Upper lobe of left lung (tissue), 4 donors: ENCODE data around the gene RASSF4.

Experiments used
- EP300 ChIP-seq, 4 donors: sonication (generic); formaldehyde crosslinking; IDR thresholded peaks; one replicate each; pipeline ENCODE4 v1.5.1; 2017; ENCODE audit warnings: antibody characterized with exemption in 4 of 4, control low read depth in 2 of 4
- POLR2A ChIP-seq, 4 donors: fragments of 450-650 bp; IDR thresholded peaks; one replicate each; pipeline ENCODE4 v1.5.1; 2016 to 2017; ENCODE audit warnings: antibody characterized with exemption in 4 of 4, mild to moderate bottlenecking in 2 of 4
- TF ChIP-seq, protein P1 (sequence below), 6 experiments: fragments of 450-650 bp in 4 of 6; fragments of 200-600 bp in 2 of 6; sonication (generic) in 2 of 6; IDR thresholded peaks; one replicate each; pipeline ENCODE4 v1.5.1; 2016 to 2019; ENCODE audit warnings: antibody characterized with exemption in 6 of 6

GRCh38 chr10:44995581-44995913 is 35.9 kb downstream of the RASSF4 start:
- no peak for TF ChIP-seq EP300 (IDR thresholded peaks at IDR 0.05)
- TF ChIP-seq, protein P1, sequence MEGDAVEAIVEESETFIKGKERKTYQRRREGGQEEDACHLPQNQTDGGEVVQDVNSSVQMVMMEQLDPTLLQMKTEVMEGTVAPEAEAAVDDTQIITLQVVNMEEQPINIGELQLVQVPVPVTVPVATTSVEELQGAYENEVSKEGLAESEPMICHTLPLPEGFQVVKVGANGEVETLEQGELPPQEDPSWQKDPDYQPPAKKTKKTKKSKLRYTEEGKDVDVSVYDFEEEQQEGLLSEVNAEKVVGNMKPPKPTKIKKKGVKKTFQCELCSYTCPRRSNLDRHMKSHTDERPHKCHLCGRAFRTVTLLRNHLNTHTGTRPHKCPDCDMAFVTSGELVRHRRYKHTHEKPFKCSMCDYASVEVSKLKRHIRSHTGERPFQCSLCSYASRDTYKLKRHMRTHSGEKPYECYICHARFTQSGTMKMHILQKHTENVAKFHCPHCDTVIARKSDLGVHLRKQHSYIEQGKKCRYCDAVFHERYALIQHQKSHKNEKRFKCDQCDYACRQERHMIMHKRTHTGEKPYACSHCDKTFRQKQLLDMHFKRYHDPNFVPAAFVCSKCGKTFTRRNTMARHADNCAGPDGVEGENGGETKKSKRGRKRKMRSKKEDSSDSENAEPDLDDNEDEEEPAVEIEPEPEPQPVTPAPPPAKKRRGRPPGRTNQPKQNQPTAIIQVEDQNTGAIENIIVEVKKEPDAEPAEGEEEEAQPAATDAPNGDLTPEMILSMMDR (IDR thresholded peaks at IDR 0.05) = no peak
- TF ChIP-seq POLR2A (IDR thresholded peaks at IDR 0.05) = no peak
